Gastroesophageal sphincter (tissue), 2 donors: ENCODE results near the gene OST4.
"Not testable (repeated sequence)": the region's sequence is repeated elsewhere in the genome, so short reads cannot be mapped to it uniquely, and the experiment has no call there.

Experiments
- POLR2A ChIP-seq, 2 donors: fragments of 450-650 bp; IDR thresholded peaks; one replicate each; pipeline ENCODE4 v1.6.1; 2017; ENCODE audit warnings: antibody characterized with exemption in 2 of 2, mild to moderate bottlenecking in 2 of 2, moderate library complexity in 1 of 2
- POLR2AphosphoS5 ChIP-seq: sonication (generic); formaldehyde crosslinking; IDR thresholded peaks from one replicate; pipeline ENCODE4 v1.6.1; 2017; ENCODE audit warnings: antibody characterized with exemption

DNA sequence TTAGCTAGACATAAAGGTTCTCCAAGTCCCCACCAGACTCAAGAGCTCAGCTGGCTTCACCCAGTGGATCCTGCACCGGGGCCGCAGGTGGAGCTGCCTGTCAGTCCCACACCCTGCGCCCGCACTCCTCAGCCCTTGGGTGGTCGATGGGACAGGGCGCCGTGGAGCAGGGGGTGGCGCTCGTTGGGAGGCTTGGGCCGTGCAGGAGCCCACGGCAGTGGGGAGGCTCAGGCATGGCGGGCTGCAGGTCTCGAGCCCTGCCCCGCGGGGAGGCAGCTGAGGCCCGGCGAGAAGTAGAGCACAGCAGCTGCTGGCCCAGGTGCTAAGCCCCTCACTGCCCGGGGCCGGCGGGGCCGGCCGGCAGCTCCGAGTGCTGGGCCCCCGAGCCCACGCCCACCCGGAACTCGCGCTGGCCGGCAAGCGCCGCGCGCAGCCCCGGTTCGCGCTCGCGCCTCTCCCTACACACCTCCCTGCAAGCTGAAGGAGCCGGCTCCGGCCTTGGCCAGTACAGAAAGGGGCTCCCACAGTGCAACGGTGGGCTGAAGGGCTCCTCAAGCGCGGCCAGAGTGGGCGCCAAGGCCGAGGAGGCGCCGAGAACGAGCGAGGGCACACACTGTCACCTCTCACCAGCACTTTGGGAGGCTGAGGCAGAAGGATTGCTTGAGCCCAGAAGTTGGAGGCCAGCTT, 40.1 kb upstream of the OST4 start:
- not testable (repeated sequence) for TF ChIP-seq POLR2A (IDR thresholded peaks at IDR 0.05); POLR2AphosphoS5
